Mesenteric fat pad (tissue), 1 donor: ENCODE data around the gene MYL7. TPM values are rescaled to one million over a fixed set of nuclear protein-coding genes. Genes with fewer than 3 reads are reported as not detected.
A peak's percentile ranks its signal among the peaks of the same experiment; 100 is the strongest.
"Not testable (repeated sequence)": the region's sequence is repeated elsewhere in the genome, so short reads cannot be mapped to it uniquely, and the experiment has no call there.

Experiments used
- DNase-seq: peaks from one replicate; pipeline ENCODE4 v3.0.0-alpha.2; 2020; ENCODE audit warnings: low spot score
- long read RNA-seq: library from polyadenylated mRNA; unstranded; transcript quantifications from one replicate; pipeline ENCODE4 v2.0.0, GENCODE V29; 2020
- total RNA-seq: library from RNA; stranded (reverse); fragmentation: NEBNext Ultra II Directional; extraction: Animal tissue kit (Norgen Biotek cat#: 25700); gene quantifications from one replicate; pipeline ENCODE4 v1.2.1, GENCODE V29; 2021
- donor health status: DM: yes; HTN: yes; CAD: no.

Gene MYL7, protein sequence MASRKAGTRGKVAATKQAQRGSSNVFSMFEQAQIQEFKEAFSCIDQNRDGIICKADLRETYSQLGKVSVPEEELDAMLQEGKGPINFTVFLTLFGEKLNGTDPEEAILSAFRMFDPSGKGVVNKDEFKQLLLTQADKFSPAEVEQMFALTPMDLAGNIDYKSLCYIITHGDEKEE
- not detected for total RNA-seq
- long read RNA-seq: 0 reads

DNA sequence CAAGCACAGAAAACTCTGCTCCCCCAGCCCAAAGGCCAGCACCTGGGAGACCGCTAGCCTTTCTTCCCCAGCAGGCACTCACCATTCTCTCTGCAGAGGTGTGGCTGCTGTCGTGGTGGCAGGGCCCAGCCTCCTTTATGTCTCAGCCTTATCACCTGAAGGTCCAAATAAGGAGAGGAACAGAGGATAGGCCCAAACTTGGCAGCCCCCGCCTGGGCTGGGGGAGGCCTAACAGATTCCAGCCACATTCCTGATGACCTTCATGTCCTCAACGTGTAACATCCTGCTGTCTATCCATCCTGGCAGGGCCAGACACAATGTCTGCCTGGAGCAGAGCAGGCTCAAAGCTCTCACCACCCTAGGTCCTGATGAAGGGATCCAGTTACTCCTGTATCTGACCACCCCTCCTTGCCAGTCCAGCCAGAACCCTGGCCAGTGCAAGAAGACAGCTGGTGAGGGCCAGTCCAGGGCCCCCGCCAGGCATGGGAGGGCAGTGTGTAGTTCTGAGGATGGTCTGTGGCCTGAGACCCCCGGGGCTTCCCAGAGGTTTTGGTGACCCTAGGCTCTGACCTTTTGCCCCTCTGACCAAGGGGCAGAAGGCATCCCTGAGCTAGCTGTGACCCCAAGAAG is at the start of gene MYL7:
TSS of gene MYL7 (minus strand) at position 112 of the 630 bp plus-strand sequence. CDS start at position 85, 27 bp downstream.
- no peak for DNase-seq

DNA sequence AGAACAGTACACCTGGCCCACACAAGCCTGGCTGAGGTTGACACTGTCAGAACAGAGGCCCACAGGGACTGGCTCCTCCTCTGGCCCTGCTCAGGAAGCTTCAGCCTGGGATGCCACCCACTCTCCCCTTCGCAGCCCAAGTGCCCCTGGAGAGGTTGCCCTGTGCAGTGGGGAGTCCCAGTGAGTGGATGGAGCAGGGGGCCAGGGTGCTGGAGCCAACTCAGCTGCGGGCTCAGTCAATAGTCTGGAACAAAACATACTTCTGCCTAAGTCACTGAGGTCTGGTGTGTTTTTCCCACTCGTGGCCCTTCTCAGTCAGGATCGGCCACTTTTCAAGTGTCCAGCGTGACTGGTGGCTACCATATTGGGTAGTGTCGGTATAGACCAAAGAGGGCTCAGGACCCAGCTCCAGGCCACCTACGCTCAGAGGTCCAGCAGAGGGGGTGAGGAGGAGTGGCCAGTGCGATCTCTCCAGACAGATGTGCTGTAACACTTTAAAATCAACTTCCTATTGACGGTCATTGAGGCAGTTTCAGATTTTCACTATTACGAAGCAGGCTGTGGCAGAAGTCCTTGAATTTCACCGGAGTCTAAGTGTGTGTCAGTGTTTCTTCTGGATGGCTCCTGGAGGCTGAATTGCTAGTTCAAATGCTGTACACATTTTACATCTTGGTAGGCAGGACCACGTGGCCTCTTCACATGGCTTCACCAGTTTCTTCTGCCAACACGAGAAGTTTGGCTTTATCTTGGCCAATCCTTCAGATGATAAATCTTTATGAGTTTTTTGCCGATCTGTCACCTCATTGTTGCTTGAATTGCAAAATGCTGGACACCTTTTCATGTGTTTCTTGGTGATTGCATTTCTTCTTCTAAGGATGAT is 49.1 kb upstream of the MYL7 start:
- DNase-seq: peak; percentile 87

DNA sequence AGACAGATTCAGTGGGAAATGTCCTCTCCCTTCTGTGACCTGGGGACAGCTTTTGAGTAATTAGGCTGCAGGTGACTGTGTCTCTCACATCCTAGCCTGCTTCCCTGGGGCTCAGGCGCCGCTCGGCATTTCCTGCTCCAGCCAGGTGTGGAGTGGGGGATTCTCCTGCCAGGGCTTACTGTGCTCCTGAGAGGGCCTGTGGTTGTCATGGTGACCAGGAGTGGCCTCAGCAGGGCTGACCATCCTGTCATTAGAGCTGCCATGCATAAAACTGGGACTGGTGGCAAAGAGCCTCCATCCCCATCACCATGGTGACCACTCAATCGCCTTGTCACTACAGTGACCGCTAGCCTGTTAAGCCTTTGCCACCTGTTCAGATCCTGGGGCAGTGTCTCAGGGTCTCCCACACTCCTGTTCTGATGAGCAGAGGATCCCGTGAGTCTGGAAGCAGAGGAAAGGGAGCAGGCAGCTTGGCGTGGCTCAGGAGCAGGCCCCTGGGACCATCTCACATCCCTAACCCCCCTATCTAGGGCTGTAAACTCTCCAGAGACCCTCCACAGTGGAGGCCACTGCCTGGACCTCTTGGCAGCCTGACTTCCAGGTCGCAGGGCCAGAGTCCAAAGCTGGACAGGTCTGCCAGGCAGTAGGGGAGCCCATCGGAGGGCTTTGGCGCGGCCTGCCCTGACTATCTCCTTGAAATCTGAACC is 48.3 kb upstream of the MYL7 start, which contains the start of gene GCK:
TSS of gene GCK (minus strand) at position 154 of the 707 bp plus-strand sequence. CDS start 486 bp downstream, outside the sequence.
- DNase-seq: peak; percentile 55

DNA sequence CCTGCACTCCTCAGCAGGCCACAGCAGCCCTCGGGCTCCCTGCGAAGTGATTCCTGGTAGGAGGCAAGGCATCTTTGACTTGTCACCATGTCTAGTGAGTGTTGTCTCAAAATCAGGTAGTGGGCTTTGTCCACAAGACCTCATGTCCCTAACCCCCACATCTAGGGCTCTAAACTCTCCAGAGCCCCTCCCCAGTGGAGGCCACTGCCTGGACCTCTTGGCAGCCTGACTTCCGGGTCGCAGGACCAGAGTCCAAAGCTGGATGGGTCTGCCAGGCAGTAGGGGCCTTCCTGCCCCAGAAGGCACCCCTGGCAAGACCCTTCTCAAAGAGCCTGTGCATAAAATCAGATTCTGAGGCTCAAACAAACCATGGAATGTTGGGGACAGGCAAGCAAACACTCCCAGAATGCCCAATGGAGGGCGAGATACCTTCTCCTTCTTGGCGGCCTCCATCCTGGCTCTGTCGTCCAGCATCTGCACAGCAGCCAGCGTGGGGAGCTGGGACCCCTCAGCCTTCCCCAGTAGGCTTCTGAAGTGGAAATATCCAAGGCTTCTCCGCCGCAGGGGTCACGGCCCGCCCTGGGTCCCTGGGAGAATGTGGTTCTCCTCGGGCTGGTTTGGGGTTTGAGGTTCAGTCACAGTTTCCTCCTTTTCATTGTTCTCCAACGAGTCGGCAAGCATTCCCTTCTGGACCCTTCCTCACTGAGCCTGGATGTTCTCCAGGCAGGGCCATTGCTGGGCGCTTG is 47.5 kb upstream of the MYL7 start:
- peak; percentile 39 for DNase-seq

DNA sequence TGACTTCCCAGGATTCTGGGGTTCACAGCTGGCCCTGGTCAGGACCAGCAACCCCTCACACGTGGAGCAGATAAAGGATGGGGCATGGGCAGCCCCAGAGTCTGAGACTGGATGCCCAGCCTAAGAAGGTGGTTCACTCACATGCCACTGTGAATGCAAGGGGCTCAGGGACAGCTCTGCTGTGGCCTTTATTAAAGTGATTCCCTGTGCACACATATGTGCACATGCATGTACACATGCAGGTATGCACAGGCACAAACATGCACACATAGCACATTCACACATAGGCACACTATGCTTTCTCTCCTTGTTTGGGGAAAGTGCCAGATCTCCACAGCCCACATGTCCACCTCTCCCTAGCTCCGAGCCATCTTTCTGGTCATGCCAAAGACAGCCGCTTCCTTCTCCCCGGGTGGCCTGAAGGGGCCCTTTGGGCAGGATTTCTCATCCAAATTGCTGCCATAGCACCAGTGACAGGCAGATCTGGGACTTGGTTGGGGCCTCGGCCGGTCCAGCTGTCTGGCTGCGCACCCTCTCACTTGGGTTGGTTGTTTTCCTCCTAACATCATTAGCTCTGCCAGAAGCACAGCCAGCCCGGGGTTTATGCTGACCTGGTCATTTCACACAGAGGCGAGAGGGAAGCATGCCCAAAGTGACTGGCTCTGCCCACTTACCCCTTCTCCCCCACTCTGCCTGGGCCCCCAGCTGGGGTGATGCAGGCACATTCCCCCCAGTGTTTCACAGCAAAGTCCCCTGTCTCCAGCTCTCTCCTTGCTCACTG is 46.7 kb upstream of the MYL7 start:
- peak; percentile 85 for DNase-seq

DNA sequence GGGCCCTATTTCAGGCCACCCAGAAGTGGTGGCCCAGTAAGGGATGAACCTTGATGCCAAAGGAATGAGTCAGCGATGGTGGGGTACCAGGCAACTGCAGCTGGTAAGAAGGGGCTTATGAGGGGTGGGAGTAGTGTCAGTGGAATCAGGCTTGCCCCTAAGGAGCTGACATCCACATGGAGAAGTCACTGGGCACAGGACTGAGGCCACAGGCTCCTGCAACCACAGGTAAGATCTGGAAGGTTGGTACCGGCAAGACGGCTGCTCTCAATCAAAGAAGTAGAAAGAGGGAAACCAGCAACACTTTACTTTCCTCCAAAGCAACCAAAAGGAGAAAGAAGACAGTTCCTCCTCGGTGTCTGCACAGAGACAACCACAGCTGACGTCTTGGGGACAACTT is 45.6 kb upstream of the MYL7 start:
- peak; percentile 49 for DNase-seq

DNA sequence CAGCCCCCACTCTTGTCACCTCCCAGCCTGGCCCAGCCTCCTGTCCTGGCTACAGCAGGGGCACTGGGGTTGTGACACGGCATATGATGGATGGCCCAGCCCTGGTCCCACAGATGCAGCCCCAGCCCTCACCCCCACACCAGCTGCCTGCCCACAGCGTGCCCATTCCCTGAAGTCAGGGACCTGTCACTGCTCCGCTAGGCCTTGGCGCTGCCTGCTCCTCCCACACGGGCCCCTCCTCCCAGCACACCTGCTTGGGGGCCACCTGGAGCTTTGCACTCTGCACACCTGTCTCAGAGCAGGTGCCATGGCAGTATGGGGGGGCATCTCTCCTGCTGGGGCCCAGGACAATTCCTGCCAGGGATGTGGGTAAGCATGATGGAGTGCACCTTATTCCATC is 44.6 kb upstream of the MYL7 start:
- DNase-seq: peak; percentile 77

DNA sequence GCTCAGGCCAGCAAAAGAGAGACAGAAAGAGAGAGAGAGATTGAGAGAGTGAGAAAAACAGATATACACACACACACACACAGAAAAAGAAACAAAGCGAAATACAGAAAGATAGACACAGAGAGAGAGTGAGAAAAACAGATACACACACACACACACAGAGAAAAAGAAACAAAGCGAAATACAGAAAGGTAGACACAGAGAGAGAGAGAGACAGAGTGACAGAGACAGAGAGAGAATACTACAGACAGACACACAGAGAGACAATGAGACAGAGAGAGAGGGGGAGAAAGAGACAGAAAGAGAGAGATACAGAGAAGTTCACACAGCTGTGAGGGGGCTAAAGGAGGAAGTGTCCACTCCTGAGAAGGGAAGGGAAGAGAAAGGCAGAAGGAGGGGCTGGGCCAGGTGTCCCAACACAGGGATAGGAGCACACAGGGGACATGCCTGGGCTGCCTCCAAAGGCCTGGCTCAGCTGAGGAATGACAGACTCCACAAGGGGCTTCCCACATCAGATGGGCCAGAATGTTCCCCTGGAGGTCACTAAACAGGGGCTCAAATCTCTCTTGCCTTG is 43.8 kb upstream of the MYL7 start:
- DNase-seq: peak; percentile 62

DNA sequence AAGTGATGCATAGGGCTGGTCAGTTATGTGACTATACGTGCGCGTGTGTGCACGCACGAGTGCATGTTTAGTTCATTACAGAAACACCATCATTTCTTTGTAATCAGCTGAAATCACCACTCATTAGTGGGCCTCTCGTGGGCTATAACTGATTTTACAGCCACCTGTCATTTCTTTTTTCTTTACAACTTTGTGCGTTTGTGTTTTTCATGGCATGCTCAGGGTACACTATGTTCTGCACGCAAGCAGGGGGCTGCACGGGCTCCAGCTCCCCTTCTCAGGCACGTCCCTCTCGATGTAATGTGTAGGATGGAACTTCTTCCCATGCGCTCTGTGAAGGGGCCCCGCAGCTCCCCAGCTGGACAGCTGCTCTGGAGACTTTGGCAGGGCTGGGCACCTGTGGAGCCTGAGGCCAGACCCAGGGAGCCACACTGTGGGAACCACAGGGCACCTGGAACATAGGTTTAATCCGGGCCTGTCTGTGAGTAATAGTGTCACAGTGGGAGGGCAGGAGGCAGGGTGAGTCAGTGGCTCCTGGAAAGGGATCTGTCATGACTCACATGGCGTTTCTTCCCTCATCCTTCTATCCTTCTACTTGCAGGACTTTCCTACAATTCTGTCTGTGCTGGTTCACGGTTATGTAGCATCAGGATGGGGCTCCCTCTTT is 43.2 kb upstream of the MYL7 start:
- peak; percentile 77 for DNase-seq

DNA sequence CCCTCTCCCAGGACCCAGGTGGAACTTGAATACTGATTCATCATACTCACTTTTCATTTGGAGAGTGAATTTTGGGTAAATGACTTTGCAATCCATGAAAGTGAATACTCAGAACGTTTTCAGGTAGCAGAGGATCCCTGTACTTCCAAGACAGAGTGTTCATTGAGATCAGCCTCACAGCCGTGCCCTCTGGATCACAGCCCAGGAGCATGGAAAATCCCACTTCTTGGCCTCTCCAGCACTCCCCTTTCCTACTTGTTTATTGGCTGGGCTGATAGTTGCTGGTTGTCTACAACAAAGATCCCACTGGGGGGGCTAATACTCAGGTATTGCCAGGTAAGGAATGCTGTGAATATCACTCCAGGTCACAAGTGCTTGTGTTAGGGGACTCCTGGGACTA is 42.3 kb upstream of the MYL7 start:
- DNase-seq: no peak

DNA sequence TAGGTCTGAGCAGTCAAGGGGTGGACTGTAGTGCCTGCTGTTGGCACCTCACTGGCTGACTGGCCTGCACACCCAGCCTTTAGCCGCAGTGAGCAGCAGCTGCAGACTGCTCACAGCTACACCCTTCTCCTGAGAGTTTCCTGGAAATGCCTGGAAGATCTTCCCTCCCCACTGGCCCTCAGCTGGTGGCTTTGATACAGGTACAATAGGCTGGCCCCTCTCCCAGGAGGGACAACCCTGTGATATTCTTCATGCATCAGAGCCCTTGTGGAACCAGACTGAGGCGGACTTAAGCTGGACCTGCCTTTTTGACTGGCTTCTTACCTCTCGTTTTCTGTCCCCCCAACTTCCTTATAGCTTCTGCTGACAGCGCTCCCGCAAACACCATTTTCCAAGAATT is 41.7 kb upstream of the MYL7 start:
- DNase-seq: peak; percentile 26

DNA sequence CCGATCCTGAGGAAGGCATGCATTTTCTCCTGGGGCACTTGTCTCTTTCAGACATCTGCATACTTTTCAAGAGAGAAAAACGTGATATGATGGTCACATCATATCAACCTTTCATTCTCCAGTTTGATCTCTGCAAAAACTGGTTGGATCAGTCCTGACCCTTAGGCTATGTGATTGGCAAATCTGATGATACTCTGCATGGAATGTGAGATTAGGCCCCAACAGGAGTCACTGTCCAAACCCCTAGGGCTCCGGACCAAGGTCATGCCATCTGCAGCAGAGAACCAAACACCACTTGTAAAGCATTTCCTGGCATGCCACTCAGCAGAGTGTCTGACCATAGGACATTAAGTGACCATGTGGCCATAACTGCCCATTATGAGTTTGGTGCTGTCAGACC is 39.5 kb upstream of the MYL7 start:
- DNase-seq: no peak

DNA sequence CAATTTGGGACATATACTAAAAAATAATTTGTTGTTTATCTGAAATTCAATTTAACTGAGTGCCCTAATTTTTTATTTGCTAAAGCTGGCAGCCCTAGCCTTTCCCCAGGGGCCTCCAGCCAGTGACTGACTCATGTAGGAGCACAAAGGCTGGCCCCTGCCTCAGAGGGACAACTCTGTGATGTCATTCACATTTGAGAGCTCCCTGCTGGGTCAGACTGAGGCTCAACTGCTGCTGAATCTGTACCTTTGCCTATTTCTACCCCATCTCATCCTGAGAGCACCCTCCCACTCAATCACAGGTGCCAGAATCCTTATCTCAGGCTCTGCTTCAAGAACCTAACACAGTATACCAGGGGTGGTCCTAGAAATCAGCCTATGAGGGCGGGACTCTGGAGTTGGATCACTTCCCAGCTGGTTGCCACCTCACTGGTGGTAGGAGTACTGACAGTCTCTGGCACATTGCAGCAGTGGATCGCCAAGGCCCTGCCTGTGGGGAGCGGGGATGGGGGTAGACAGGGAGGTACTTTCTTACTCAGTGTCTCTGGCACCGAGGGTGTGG is 36.5 kb upstream of the MYL7 start:
- DNase-seq: peak; percentile 68

DNA sequence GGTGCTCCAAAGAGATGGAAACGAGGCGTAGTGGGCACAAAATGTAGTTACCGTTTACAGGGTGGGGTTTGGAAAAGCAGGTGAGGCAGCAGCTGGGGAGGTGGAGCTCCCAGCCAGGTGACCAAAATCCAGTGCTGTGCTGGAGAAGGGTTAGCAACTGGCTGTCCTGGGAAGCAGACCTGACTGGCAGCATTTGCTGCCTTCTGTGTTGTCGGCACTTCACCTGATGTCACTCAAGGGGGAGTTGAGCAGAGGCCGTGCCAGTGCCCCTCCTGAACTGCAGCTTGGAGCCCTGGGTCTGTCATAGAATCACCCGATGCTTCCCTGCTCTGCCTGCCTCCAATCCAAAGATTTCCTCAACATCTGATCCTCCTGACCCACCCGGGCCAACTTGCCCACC is 35.4 kb upstream of the MYL7 start:
- DNase-seq: peak; percentile 82

DNA sequence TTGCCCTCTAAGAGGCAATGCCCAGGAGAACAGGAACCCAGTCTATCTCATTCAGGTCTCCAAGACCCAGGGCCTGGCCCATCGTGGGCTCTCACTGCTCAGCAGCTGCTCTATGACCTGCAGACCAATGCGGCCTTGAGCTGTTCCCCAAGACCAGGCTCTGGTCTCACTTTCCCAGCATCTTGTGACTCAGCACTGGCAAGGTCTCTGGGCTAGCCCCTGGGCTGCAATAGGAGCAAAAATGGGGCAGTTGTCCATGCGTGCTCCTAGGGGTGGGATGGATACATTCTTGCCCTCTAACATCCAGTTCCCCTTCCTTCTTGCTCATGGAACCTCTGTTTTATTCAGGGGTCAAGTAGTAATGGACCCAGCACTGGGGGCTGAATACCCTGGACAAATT is 34.6 kb upstream of the MYL7 start:
- peak; percentile 53 for DNase-seq

DNA sequence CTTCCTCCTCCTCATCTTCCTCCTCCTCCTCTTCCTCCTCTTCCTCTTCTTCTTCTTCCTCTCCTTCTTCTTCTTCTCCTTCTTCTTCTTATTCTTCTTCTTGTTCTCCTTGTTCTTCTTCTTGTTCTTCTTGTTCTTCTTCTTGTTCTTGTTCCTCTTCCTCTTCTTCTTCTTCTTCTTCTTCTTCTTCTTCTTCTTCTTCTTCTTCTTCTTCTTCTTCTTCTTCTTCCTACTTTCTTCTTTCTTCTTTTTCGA is 33.5 kb upstream of the MYL7 start:
- not testable (repeated sequence) for DNase-seq

DNA sequence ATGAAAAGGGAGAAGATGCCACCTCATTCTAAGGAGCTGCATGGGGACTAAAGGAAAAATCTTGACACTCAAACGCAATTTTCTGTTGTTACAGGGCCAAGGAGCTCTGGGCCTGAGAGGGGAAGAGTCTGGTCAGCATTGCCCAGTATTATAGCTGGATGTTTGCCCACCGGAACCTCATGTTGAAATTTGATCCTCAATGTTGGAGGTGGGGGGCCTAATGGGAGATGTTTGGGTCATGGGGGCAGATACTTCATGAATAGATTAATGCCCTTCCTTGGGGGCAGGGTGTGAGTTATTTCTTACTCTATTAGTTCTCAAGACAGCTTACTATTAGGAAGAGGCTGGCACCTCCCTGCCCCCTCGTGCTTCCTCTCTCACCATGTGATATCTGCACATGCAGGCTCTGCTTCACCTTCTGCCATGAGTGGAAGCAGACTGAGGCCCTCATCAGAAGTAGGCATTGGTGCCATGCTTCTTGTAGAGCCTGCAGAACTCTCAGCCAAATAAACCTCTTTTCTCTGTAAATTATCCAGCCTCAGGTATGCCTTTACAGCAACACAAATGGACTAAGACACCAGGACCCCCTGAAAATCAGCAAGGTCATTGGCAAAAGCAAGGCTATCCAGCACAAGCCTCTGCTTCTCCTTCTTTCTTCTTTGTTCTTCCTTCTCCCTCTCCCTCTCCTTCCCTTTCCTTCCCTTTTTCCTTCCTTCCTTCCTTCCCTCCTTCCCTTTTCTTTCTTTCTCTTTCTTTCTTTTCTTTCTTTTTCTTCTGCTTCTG is 33.0 kb upstream of the MYL7 start:
- peak; percentile 45 for DNase-seq

DNA sequence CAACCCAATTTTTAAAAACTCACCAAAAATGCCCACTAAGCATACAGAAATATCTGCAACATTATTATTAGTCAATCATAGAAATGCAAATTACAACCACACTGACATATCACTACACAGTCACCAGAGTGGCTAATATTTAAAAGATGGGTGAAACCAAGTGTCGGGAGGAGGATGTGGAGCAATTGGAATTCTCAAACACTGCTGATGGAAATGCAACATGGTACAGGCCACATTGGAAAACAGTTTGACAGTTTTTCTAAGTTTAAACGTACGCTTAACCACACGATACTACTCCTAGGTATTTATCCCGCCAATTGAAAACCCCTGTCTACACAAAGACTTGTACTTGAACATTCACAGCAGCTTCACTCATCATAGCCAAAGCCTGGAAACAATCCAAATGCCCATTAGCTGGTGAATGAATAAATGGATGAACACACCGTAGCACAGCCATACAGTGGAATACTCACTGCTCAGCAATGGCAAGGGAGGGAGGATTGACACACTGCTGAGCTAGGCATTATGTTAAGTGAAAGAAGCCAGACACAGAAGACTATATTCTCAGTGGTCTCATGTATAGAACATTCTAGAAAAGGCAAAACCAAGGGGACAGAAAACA is 31.8 kb upstream of the MYL7 start:
- DNase-seq: peak; percentile 1
